ENCODE results near the gene CARD16. TPM values are rescaled to one million over a fixed set of nuclear protein-coding genes. Genes with fewer than 3 reads are reported as not detected.

The CARD16 gene
- total RNA-seq, 1 donor from 2014 or later, result 1.5 TPM

GRCh38 chr11:104999721-105000120, 45.4 kb downstream of the CARD16 start:
- H3K4me3 Mint-ChIP-seq (ENCODE audit: unreplicated experiment), result no peak overlapping the region
- H3K27ac Mint-ChIP-seq (ENCODE audit: unreplicated experiment), result no peak overlapping the region
- no peak for TF ChIP-seq CTCF (IDR thresholded peaks at IDR 0.05)
- no peaks in the 10 kb centered on the region for H3K9me3 Mint-ChIP-seq (ENCODE audit: unreplicated experiment)
- H3K27me3 Mint-ChIP-seq (ENCODE audit: unreplicated experiment), result no peaks in the 10 kb centered on the region
- no peak for DNase-seq (ENCODE audit: extremely low spot score, unreplicated experiment)
- H3K4me1 Mint-ChIP-seq (ENCODE audit: unreplicated experiment), result no peaks in the 10 kb centered on the region
- no peaks in the 10 kb centered on the region for H3K36me3 Mint-ChIP-seq (ENCODE audit: unreplicated experiment)

- Mint-ChIP-seq H3K36me3 (ENCODE audit: unreplicated experiment) (no peaks in the 10 kb centered on the region), H3K9me3 (ENCODE audit: unreplicated experiment) (no peaks in the 10 kb centered on the region), H3K27ac (ENCODE audit: unreplicated experiment) (no peak overlapping the region), H3K4me1 (ENCODE audit: unreplicated experiment) (no peaks in the 10 kb centered on the region), H3K27me3 (ENCODE audit: unreplicated experiment) (no peaks in the 10 kb centered on the region), H3K4me3 (ENCODE audit: unreplicated experiment) (no peak overlapping the region)
- peak; percentile 33 for TF ChIP-seq CTCF (IDR thresholded peaks at IDR 0.05)
- no peak for DNase-seq (ENCODE audit: extremely low spot score, unreplicated experiment)
Observed at GRCh38 chr11:104997288-104997687, 47.8 kb downstream of the CARD16 start.

GRCh38 chr11:104995001-104995408, 50.1 kb downstream of the CARD16 start:
- Mint-ChIP-seq H3K36me3 (ENCODE audit: unreplicated experiment) (no peaks in the 10 kb centered on the region), H3K9me3 (ENCODE audit: unreplicated experiment) (no peaks in the 10 kb centered on the region), H3K27me3 (ENCODE audit: unreplicated experiment) (no peaks in the 10 kb centered on the region), H3K4me3 (ENCODE audit: unreplicated experiment) (no peak overlapping the region), H3K27ac (ENCODE audit: unreplicated experiment) (no peak overlapping the region), H3K4me1 (ENCODE audit: unreplicated experiment) (no peaks in the 10 kb centered on the region)
- DNase-seq (ENCODE audit: extremely low spot score, unreplicated experiment), result no peak
- TF ChIP-seq CTCF (IDR thresholded peaks at IDR 0.05), result no peak

GRCh38 chr11:104992781-104993180, 52.4 kb downstream of the CARD16 start:
- no peak for TF ChIP-seq CTCF (IDR thresholded peaks at IDR 0.05)
- peaks cover 7% of the 10 kb centered on the region for H3K36me3 Mint-ChIP-seq (ENCODE audit: unreplicated experiment)
- no peak overlapping the region for H3K27ac Mint-ChIP-seq (ENCODE audit: unreplicated experiment)

GRCh38 chr11:104991994-104992393, 53.1 kb downstream of the CARD16 start:
- Mint-ChIP-seq H3K4me3 (ENCODE audit: unreplicated experiment) (no peak overlapping the region), H3K4me1 (ENCODE audit: unreplicated experiment) (no peaks in the 10 kb centered on the region), H3K27me3 (ENCODE audit: unreplicated experiment) (no peaks in the 10 kb centered on the region), H3K9me3 (ENCODE audit: unreplicated experiment) (peaks cover 25% of the 10 kb centered on the region), H3K27ac (ENCODE audit: unreplicated experiment) (no peak overlapping the region), H3K36me3 (ENCODE audit: unreplicated experiment) (peaks cover 7% of the 10 kb centered on the region)
- DNase-seq (ENCODE audit: extremely low spot score, unreplicated experiment), result no peak
- TF ChIP-seq CTCF (IDR thresholded peaks at IDR 0.05), result no peak

More at GRCh38 chr11:104992781-104993180, 52.4 kb downstream of the CARD16 start:
- no peak for DNase-seq (ENCODE audit: extremely low spot score, unreplicated experiment)
- Mint-ChIP-seq H3K4me1 (ENCODE audit: unreplicated experiment) (no peaks in the 10 kb centered on the region), H3K4me3 (ENCODE audit: unreplicated experiment) (no peak overlapping the region), H3K9me3 (ENCODE audit: unreplicated experiment) (peaks cover 17% of the 10 kb centered on the region), H3K27me3 (ENCODE audit: unreplicated experiment) (no peaks in the 10 kb centered on the region)

Other genes with a start within 250 kb of the CARD16 start
- gene CASP12, start 146.9 kb downstream of the CARD16 start, total RNA-seq, result 0.24 and 0.78 TPM in 2 replicates
- gene CASP4, start 76.8 kb downstream of the CARD16 start, total RNA-seq, result 25.1 and 25.8 TPM in 2 replicates
- gene CASP5, start 22.2 kb downstream of the CARD16 start, total RNA-seq, result not detected in 2 replicates
- gene CASP1, start 10.2 kb downstream of the CARD16 start, total RNA-seq, result 0.55 and 1.1 TPM in 2 replicates
- gene CARD18, start 94.4 kb upstream of the CARD16 start, total RNA-seq, result not detected in 2 replicates